Gastrocnemius medialis (tissue), 4 donors: ENCODE measurements around the gene VPS54. TPM values are rescaled to one million over a fixed set of nuclear protein-coding genes. Genes with fewer than 3 reads are reported as not detected.

Experiments
- ATAC-seq, 2 donors: fragments of 150-250 bp; one replicate each; pipeline ENCODE4 v1.9.1; 2016
- DNase-seq, 2 donors: peaks; one replicate each; pipeline ENCODE4 v3.0.0-alpha.2; 2019
- H3K27ac ChIP-seq, 4 donors: fragments of 200-600 bp; sonication (generic); 1 replicate in 1 of 4; 2 replicates in 3 of 4; pipeline ENCODE4 v1.5.1; 2016 to 2018; ENCODE audit warnings: mild to moderate bottlenecking in 2 of 4, moderate library complexity in 1 of 4
- H3K27me3 ChIP-seq, 3 donors: fragments of 200-600 bp; sonication (generic) in 2 of 3; 1 replicate in 1 of 3; 2 replicates in 2 of 3; pipeline versions ENCODE4 v1.5.1 to v1.6.0; 2016 to 2019; ENCODE audit warnings: mild to moderate bottlenecking in 1 of 3, moderate library complexity in 1 of 3
- H3K36me3 ChIP-seq, 2 donors: fragments of 200-600 bp; sonication (generic) in 1 of 2; one replicate each; pipeline ENCODE4 v1.5.1; 2017 to 2018
- H3K4me1 ChIP-seq, 2 donors: fragments of 200-600 bp; sonication (generic) in 1 of 2; one replicate each; pipeline ENCODE4 v1.5.1; 2016 to 2017; ENCODE audit warnings: mild to moderate bottlenecking in 2 of 2
- H3K4me3 ChIP-seq, 4 donors: fragments of 200-600 bp; sonication (generic) in 3 of 4; 1 replicate in 1 of 4; 2 replicates in 3 of 4; pipeline ENCODE4 v1.5.1; 2016 to 2019; ENCODE audit warnings: mild to moderate bottlenecking in 2 of 4
- H3K9me3 ChIP-seq, 3 donors: fragments of 200-600 bp; sonication (generic) in 2 of 3; 1 replicate in 1 of 3; 2 replicates in 2 of 3; pipeline ENCODE4 v1.5.1; 2016 to 2019
- POLR2A ChIP-seq, 2 donors: fragments of 450-650 bp; IDR thresholded peaks; one replicate each; pipeline ENCODE4 v1.6.1; 2017; ENCODE audit warnings: antibody characterized with exemption in 2 of 2, mild to moderate bottlenecking in 2 of 2, moderate library complexity in 2 of 2
- in situ Hi-C, 4 donors: fragments of 200-750 bp; cut with MboI; loops; one replicate each; pipeline versions ENCODE4 v1.15.0 to v1.8.0; 2017; ENCODE audit warnings: low sequenced_read_pairs in 4 of 4
- intact Hi-C: fragments of 100-400 bp; cut with DNase I; formaldehyde crosslinking; loops from one replicate; pipeline ENCODE4 v1.15.1; 2023; ENCODE audit warnings: low total_unique reads
- total RNA-seq, 4 donors: library from RNA; depleted of rRNA; stranded (reverse); fragments of >200 nt; gene quantifications; one replicate each; pipeline versions ENCODE4 v1.1.0 to v1.2.3, GENCODE V29; 2016
- TF ChIP-seq, protein P1 (sequence below), 5 experiments: fragments of 450-650 bp in 3 of 5; fragments of 200-600 bp in 2 of 5; sonication (generic) in 2 of 5; IDR thresholded peaks in 4 of 5; conservative IDR thresholded peaks in 1 of 5; 1 replicate in 4 of 5; 2 replicates in 1 of 5; pipeline ENCODE4 v1.5.1; 2016 to 2019; ENCODE audit warnings: antibody characterized with exemption in 5 of 5, mild to moderate bottlenecking in 3 of 5, moderate library complexity in 3 of 5

Gene VPS54
- total RNA-seq, 4 donors from 2014 or later, result 7.9 to 12.4 (median 9.8) TPM

DNA sequence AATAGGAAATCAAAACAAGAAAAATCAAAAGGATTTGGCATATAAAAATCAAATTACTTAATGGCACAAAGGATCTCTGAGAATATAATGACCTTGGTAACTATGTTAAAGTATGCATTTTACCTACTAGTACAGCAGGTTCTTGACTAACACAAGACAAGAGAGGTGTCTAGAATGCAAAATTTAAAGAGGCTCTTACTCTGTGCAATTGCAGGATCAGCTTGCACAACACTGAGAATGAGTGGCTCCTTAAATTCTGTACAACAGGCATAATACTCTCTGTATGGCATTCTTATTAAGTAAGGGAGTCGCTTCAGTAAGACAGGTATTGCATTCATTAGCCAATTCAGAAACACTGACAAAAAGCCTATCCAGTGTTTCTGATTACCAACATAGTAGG lies 104.9 kb downstream of the VPS54 start:
- peaks cover 0 to 10% of the 10 kb centered on the region in 2 donors for H3K4me1 ChIP-seq
- DNase-seq, result no peak
- H3K36me3 ChIP-seq, result peaks cover 0 to 49% of the 10 kb centered on the region in 2 donors
- H3K9me3 ChIP-seq, result no peaks in the 10 kb centered on the region
- no peak overlapping the region for H3K27ac ChIP-seq
- intact Hi-C loops, result no loop called here
- no peak for TF ChIP-seq POLR2A (IDR thresholded peaks at IDR 0.05)
- TF ChIP-seq, protein P1, sequence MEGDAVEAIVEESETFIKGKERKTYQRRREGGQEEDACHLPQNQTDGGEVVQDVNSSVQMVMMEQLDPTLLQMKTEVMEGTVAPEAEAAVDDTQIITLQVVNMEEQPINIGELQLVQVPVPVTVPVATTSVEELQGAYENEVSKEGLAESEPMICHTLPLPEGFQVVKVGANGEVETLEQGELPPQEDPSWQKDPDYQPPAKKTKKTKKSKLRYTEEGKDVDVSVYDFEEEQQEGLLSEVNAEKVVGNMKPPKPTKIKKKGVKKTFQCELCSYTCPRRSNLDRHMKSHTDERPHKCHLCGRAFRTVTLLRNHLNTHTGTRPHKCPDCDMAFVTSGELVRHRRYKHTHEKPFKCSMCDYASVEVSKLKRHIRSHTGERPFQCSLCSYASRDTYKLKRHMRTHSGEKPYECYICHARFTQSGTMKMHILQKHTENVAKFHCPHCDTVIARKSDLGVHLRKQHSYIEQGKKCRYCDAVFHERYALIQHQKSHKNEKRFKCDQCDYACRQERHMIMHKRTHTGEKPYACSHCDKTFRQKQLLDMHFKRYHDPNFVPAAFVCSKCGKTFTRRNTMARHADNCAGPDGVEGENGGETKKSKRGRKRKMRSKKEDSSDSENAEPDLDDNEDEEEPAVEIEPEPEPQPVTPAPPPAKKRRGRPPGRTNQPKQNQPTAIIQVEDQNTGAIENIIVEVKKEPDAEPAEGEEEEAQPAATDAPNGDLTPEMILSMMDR (IDR thresholded peaks at IDR 0.05 in 4 of 5, conservative IDR thresholded peaks at IDR 0.05 in 1 of 5), result no peak
- H3K27me3 ChIP-seq, result no peaks in the 10 kb centered on the region
- ATAC-seq, result no peak
- no peak overlapping the region for H3K4me3 ChIP-seq
- in situ Hi-C loops, result no loop called here

DNA sequence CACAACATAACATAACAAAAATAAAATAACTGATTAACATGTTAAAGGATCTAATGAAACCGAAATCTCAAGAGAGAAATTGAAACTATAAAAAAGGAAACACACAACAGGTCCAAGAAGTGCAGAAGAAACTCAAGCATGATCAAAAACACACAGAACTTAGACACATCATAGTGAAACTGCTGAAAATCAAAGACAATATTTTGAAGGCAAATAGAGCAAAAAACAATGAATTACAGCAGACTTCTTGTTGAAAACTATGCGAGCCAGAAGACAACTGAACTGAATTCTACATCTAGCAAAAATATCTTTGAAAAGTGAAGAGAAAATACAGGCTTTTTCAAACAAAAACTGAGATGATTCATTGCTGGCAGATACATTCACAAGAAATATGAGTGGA lies 116.2 kb downstream of the VPS54 start:
- no peaks in the 10 kb centered on the region for H3K9me3 ChIP-seq
- peaks cover 0 to 3% of the 10 kb centered on the region in 2 donors for H3K36me3 ChIP-seq
- no peak for DNase-seq
- H3K4me1 ChIP-seq, result peaks cover 8 to 11% of the 10 kb centered on the region in 2 donors
- intact Hi-C loops, result no loop called here
- in situ Hi-C loops, result no loop called here
- H3K4me3 ChIP-seq, result no peak overlapping the region
- H3K27ac ChIP-seq, result no peak overlapping the region
- no peak for ATAC-seq
- no peaks in the 10 kb centered on the region for H3K27me3 ChIP-seq
- no peak for TF ChIP-seq POLR2A (IDR thresholded peaks at IDR 0.05)
- TF ChIP-seq, protein P1 (IDR thresholded peaks at IDR 0.05 in 4 of 5, conservative IDR thresholded peaks at IDR 0.05 in 1 of 5), result no peak

DNA sequence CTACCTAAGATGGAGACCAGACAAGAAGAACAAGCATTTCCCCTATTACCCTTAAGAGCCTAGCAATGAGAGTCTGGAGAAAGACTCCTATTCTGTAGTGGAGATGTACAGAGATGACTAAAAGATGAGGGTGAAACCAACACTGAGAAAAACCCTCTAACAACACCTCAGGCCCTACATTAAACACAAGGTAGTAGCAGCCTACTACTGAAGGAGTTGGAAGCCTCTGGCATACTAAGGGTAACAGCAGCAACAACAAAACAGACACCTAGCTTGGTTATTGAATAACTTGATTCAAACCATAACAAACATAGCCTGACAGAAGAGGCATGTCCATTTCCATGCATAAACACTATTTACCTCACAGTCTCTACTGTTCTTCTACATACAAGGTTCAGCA lies 117.1 kb downstream of the VPS54 start:
- Histone ChIP-seq H3K4me1 (peaks cover 8 to 11% of the 10 kb centered on the region in 2 donors), H3K27me3 (no peaks in the 10 kb centered on the region), H3K4me3 (no peak overlapping the region), H3K36me3 (peaks cover 0 to 5% of the 10 kb centered on the region in 2 donors), H3K27ac (no peak overlapping the region), H3K9me3 (no peaks in the 10 kb centered on the region)
- in situ Hi-C loops (no loop called here), intact Hi-C loops (no loop called here)
- ATAC-seq (no peak), DNase-seq (no peak)
- TF ChIP-seq POLR2A (IDR thresholded peaks at IDR 0.05), result no peak
- TF ChIP-seq, protein P1 (IDR thresholded peaks at IDR 0.05 in 4 of 5, conservative IDR thresholded peaks at IDR 0.05 in 1 of 5), result no peak

DNA sequence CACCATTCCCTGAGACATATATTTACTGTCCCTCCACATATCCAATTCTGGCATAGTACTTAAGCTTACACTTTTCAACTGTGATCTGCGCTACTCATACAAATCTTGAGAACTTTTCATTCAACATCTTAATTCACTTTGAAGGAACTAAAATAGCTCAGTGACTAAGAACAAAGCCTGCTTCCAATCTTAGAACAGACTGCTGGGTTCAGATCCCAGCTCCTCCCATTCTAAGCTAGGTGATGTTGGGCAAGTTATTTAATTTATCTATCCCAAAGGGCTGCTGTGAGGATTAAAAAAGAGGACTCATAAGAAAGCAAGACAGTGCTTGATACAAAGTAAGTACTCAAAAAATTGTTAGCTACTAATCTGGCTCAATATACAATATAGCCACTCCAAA lies 119.6 kb downstream of the VPS54 start:
- in situ Hi-C loops, result loop anchor here in 1 of 4 donors (10.0 to 25.0 kb wide), 2 partner anchors 205 to 312 kb away; partner anchors contain the start of genes MDH1 and WDPCP
- peaks cover 0 to 15% of the 10 kb centered on the region in 2 donors for H3K36me3 ChIP-seq
- TF ChIP-seq, protein P1 (IDR thresholded peaks at IDR 0.05 in 4 of 5, conservative IDR thresholded peaks at IDR 0.05 in 1 of 5), result no peak
- TF ChIP-seq POLR2A (IDR thresholded peaks at IDR 0.05), result no peak
- ATAC-seq (peak; percentile 77 to 88), DNase-seq (no peak)
- no peaks in the 10 kb centered on the region for H3K9me3 ChIP-seq
- H3K27me3 ChIP-seq, result no peaks in the 10 kb centered on the region
- H3K4me1 ChIP-seq, result peaks cover 8 to 11% of the 10 kb centered on the region in 2 donors
- no peak overlapping the region for H3K4me3 ChIP-seq
- intact Hi-C loops, result no loop called here
- H3K27ac ChIP-seq, result peak overlapping the region in 3 of 4 donors; percentile 5 to 48 (median 19)

DNA sequence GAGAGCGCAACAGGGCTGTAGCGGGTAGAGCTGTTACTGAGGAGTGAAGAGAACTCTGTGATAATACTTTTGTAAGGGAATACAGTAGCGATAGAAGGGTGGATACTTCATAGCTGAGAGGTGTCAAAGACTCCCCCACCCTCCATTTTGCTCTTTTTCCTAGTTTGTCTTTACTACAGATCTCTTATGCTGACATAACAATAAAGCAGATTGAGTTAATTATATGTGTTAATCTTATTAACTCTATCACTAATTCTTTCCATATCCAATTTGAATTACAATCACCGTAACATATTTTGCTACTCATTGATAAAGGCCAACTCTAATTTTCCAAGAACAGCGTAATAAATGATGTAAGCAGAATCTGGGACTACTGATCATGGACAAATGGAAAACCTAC lies 120.4 kb downstream of the VPS54 start:
- TF ChIP-seq, protein P1 (IDR thresholded peaks at IDR 0.05 in 4 of 5, conservative IDR thresholded peaks at IDR 0.05 in 1 of 5), result no peak
- no peak for TF ChIP-seq POLR2A (IDR thresholded peaks at IDR 0.05)
- in situ Hi-C loops (loop anchor here in 1 of 4 donors (10.0 to 25.0 kb wide), 2 partner anchors 204 to 312 kb away; partner anchors contain the start of genes MDH1 and WDPCP), intact Hi-C loops (no loop called here)
- peaks cover 0 to 22% of the 10 kb centered on the region in 2 donors for H3K36me3 ChIP-seq
- DNase-seq, result no peak
- H3K27ac ChIP-seq, result peak overlapping the region; percentile 5 to 48 (median 34)
- H3K9me3 ChIP-seq, result no peaks in the 10 kb centered on the region
- H3K4me3 ChIP-seq, result no peak overlapping the region
- no peaks in the 10 kb centered on the region for H3K27me3 ChIP-seq
- no peak for ATAC-seq
- H3K4me1 ChIP-seq, result peaks cover 8 to 11% of the 10 kb centered on the region in 2 donors
